Mammary microvascular endothelial cell (primary cell): ENCODE results near the gene OCIAD1. TPM values are rescaled to one million over a fixed set of nuclear protein-coding genes. Genes with fewer than 3 reads are reported as not detected.

ENCODE experiments used
- total RNA-seq: library from RNA; depleted of rRNA; stranded (reverse); fragments of >200 nt; gene quantifications from 2 replicates; pipeline ENCODE4 v1.2.3, GENCODE V29; 2015

The OCIAD1 gene, protein sequence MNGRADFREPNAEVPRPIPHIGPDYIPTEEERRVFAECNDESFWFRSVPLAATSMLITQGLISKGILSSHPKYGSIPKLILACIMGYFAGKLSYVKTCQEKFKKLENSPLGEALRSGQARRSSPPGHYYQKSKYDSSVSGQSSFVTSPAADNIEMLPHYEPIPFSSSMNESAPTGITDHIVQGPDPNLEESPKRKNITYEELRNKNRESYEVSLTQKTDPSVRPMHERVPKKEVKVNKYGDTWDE
- total RNA-seq: 91.9 and 95.0 TPM in 2 replicates

DNA sequence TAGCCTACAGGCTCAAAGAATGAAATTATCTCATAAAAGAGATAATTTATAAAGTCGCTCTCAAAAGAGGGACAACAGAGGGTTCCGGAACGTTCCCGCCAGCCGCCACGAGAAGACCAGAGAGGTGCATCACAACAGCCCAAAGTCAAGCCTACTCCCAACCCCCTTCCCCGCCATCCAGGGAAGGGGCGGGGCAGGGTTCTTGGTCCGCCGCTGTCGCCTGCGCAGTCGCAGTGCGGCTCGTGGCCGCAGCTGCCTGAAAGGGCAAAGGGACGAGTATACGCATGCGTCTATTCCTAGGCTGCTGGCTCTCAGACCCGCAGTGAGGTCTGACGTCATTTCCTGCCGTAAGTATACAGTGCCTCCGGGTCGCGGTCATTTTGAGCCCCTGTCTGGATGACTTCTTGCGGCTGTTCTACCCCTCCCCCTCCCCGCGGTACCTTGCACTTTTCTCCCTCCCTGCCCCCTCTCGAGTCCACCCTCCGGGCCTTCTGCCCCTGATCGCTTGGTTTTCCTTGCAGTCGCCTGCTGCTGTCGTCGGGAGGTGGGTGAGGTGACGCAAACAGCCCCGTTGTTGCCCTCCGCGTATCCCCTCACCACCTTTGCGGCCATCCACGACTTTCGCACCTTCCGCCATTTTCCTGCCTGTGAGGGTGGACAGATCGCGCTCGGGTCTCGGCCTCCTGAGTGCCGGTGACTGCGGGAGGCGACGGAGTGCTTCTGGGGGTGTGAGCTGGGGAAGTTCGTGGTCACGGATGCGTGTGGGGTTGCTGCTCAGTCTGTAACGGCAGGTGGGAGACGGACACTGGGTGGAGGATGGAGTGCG is at the start of gene OCIAD1:
Gene OCIAD1, plus strand, starts transcription at position 383 of the 826 bp plus-strand sequence. CDS start 1,537 bp downstream, outside the sequence.

DNA sequence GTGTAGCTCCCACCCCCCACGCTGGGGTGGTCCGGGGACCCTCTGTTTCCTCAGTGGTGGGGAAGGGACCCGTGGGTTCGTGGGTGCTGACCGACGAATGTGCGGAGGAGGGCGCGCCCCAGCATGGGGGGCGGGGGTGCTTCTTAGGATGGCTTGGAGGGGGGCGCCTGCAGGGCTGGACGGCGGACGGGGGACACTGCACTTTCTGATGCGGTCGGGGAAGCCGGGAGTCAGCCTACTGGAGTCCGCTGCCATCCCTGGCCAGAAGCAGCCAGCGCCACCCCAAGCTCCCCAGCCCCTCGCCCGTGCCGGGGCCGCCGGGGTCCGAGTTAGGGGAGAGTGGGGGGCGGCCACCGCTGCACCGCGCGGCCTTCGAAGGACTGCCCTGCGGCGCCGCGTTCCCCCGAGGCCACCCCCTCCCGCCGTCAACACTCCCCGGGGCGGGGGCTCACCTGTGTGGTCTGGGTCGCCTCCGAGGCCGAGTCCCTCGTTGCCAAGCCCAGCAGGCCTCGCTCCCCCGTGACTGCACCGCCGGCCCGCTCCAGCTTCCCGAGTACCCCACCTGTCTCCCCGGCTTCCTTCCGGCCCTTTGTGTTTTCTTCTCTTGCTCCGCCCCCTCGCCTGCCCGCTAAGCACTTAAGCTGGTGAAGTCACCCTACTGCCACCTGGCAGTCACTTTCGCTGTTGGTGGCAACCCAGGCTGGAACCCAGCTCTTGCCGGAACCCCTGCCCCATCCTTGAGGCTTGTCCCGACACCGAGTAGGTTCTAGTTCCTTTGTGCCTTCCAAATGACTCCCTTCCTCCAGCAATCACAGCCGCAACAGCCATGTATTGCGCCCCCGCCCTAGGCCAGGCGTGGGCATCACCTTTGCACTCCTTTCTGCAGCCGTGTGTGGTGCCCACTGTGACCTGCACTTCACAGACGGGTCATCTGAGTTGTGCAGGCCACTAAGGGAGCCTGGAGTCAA is 75.6 kb downstream of the OCIAD1 start, which contains the start of gene OCIAD2:
Gene OCIAD2, minus strand, starts transcription at position 569 of the 968 bp plus-strand sequence. CDS start 2,225 bp downstream, outside the sequence.

Other genes starting within 250 kb of the OCIAD1 start
- 41.9 and 43.4 TPM in 2 replicates for gene FRYL, start 50.8 kb upstream of the OCIAD1 start, total RNA-seq
- 97.2 and 127 TPM in 2 replicates for gene OCIAD2, start 75.7 kb downstream of the OCIAD1 start, total RNA-seq
- gene CWH43, start 155.2 kb downstream of the OCIAD1 start, total RNA-seq: not detected in 2 replicates